HG02642 (cell line): Measurements from ENCODE around the gene CHTF8.
"Not testable (repeated sequence)": the region's sequence is repeated elsewhere in the genome, so short reads cannot be mapped to it uniquely, and the experiment has no call there.

Experiments
- ATAC-seq: cut with Tn5 transposase; IDR thresholded peaks from one replicate; pipeline ENCODE4 v1.9.1; 2021; ENCODE audit warnings: mild to moderate bottlenecking; ENCODE audit not compliant: unreplicated experiment, poor library complexity

CHTF8 gene

GRCh38 chr16:69132424-69133252, at the start of gene CHTF8, which contains the start of gene UTP4:
Gene CHTF8 (minus strand): TSS chr16:69132588. CDS start chr16:69121458, 11,130 bp downstream.
Gene UTP4 (plus strand): TSS chr16:69132649. CDS start chr16:69133460, 811 bp downstream.
- peak; percentile 93 for ATAC-seq

GRCh38 chr16:69180011-69180338, 47.6 kb upstream of the CHTF8 start:
- ATAC-seq, result no peak

GRCh38 chr16:69179328-69180010, 47.1 kb upstream of the CHTF8 start:
- no peak for ATAC-seq

GRCh38 chr16:69176033-69176800, 43.8 kb upstream of the CHTF8 start:
- no peak for ATAC-seq

- no peak for ATAC-seq
These were observed 39.1 kb upstream of the CHTF8 start for GRCh38 chr16:69171325-69172084.

GRCh38 chr16:69169607-69170352, 37.4 kb upstream of the CHTF8 start:
- ATAC-seq, result no peak

- no peak for ATAC-seq
These were observed 36.7 kb upstream of the CHTF8 start for GRCh38 chr16:69169051-69169450.

- ATAC-seq, result no peak
These were observed 34.9 kb upstream of the CHTF8 start for GRCh38 chr16:69166946-69167930.

GRCh38 chr16:69166221-69166833, 33.9 kb upstream of the CHTF8 start:
- no peak for ATAC-seq

- ATAC-seq, result no peak
These were observed 33.2 kb upstream of the CHTF8 start for GRCh38 chr16:69165584-69165983.

GRCh38 chr16:69160192-69160591, 27.8 kb upstream of the CHTF8 start:
- ATAC-seq, result no peak

- ATAC-seq, result no peak
These were observed 24.8 kb upstream of the CHTF8 start for GRCh38 chr16:69157196-69157595.

- no peak for ATAC-seq
These were observed 17.9 kb upstream of the CHTF8 start for GRCh38 chr16:69150146-69150865.

- ATAC-seq, result not testable (repeated sequence)
These were observed 17.2 kb upstream of the CHTF8 start for GRCh38 chr16:69149621-69150020.

GRCh38 chr16:69145658-69146057, 13.3 kb upstream of the CHTF8 start:
- ATAC-seq, result no peak

GRCh38 chr16:69143116-69143515, 10.7 kb upstream of the CHTF8 start:
- no peak for ATAC-seq

GRCh38 chr16:69141936-69142335, 9.5 kb upstream of the CHTF8 start:
- ATAC-seq, result no peak
